ENCODE results near the gene BBS2. TPM values are rescaled to one million over a fixed set of nuclear protein-coding genes. Genes with fewer than 3 reads are reported as not detected.

BBS2 gene
- total and polyA plus RNA-seq, 11 donors: 12.2 to 76.2 (median 43.1) TPM

GRCh38 chr16:56470232-56470631 lies 49.6 kb downstream of the BBS2 start:
- TF ChIP-seq CTCF (IDR thresholded peaks at IDR 0.05) (no peak), POLR2A (IDR thresholded peaks at IDR 0.05) (no peak)
- H3K4me3 ChIP-seq: no peak overlapping the region
- no peak overlapping the region for H3K27ac ChIP-seq
- WGBS, 4 donors: 88 to 92% (median 91%) methylated on average over 3 of the region's 3 CpGs
- no peak for DNase-seq
- H3K9me3 ChIP-seq: no peaks in the 10 kb centered on the region
- no peak for ATAC-seq
- H3K4me1 ChIP-seq: no peaks in the 10 kb centered on the region
- H3K27me3 ChIP-seq: no peaks in the 10 kb centered on the region
- H3K36me3 ChIP-seq: peaks cover 4 to 100% (median 100%) of the 10 kb centered on the region in 9 donors
- intact Hi-C loops (cut with DNase I): no loop called here

- DNase-seq (no peak), ATAC-seq (no peak)
- intact Hi-C loops (cut with DNase I): no loop called here
- no peaks in the 10 kb centered on the region for H3K9me3 ChIP-seq
- TF ChIP-seq POLR2A (IDR thresholded peaks at IDR 0.05) (no peak), CTCF (IDR thresholded peaks at IDR 0.05) (no peak)
- H3K27me3 ChIP-seq: no peaks in the 10 kb centered on the region
- no peak overlapping the region for H3K4me3 ChIP-seq
- no peaks in the 10 kb centered on the region for H3K4me1 ChIP-seq
- no peak overlapping the region for H3K27ac ChIP-seq
- peaks cover 4 to 100% (median 100%) of the 10 kb centered on the region in 9 donors for H3K36me3 ChIP-seq
- WGBS, 4 donors: 92 to 97% (median 96%) methylated on average over 7 of the region's 7 CpGs
These were observed 50.1 kb downstream of the BBS2 start for GRCh38 chr16:56469748-56470147.

- ATAC-seq (no peak), DNase-seq (no peak)
- Histone ChIP-seq H3K27me3 (no peaks in the 10 kb centered on the region), H3K9me3 (no peaks in the 10 kb centered on the region), H3K36me3 (peaks cover 4 to 100% (median 99%) of the 10 kb centered on the region in 9 donors), H3K4me1 (no peaks in the 10 kb centered on the region), H3K27ac (no peak overlapping the region), H3K4me3 (no peak overlapping the region)
- TF ChIP-seq POLR2A (IDR thresholded peaks at IDR 0.05) (no peak), CTCF (IDR thresholded peaks at IDR 0.05) (no peak)
- intact Hi-C loops (cut with DNase I): no loop called here
These were observed 51.0 kb downstream of the BBS2 start for GRCh38 chr16:56468800-56469199.

GRCh38 chr16:56466344-56466743 lies 53.5 kb downstream of the BBS2 start:
- WGBS, 4 donors: 94 to 100% (median 99%) methylated on average over 2 of the region's 2 CpGs
- no peaks in the 10 kb centered on the region for H3K27me3 ChIP-seq

More at GRCh38 chr16:56466344-56466743, 53.5 kb downstream of the BBS2 start:
- TF ChIP-seq CTCF (IDR thresholded peaks at IDR 0.05) (no peak), POLR2A (IDR thresholded peaks at IDR 0.05) (no peak)
- DNase-seq: no peak
- intact Hi-C loops (cut with DNase I): no loop called here
- no peak overlapping the region for H3K27ac ChIP-seq
- no peaks in the 10 kb centered on the region for H3K4me1 ChIP-seq
- H3K36me3 ChIP-seq: peaks cover 4 to 100% (median 96%) of the 10 kb centered on the region in 9 donors
- H3K4me3 ChIP-seq: no peak overlapping the region
- no peak for ATAC-seq
- H3K9me3 ChIP-seq: no peaks in the 10 kb centered on the region
